Muscle layer of duodenum (tissue), 2 donors: ENCODE measurements around the gene LRRC27.
"Not testable (repeated sequence)": the region's sequence is repeated elsewhere in the genome, so short reads cannot be mapped to it uniquely, and the experiment has no call there.

Source experiments
- H3K27ac ChIP-seq: one replicate; pipeline ENCODE4 v1.7.0; 2013; ENCODE audit warnings: mild to moderate bottlenecking, low read length
- H3K27me3 ChIP-seq: one replicate; pipeline ENCODE4 v1.7.0; 2013; ENCODE audit warnings: low read depth, mild to moderate bottlenecking, control low read depth, low read length
- H3K36me3 ChIP-seq, 2 donors: one replicate each; pipeline ENCODE4 v1.7.0; 2013; ENCODE audit warnings: low read length in 2 of 2, control low read depth in 1 of 2, mild to moderate bottlenecking in 1 of 2; ENCODE audit not compliant: insufficient read depth in 2 of 2, control insufficient read depth in 1 of 2
- H3K4me1 ChIP-seq, 2 donors: one replicate each; pipeline ENCODE4 v1.7.0; 2013; ENCODE audit warnings: low read length in 2 of 2, mild to moderate bottlenecking in 2 of 2, control low read depth in 1 of 2, moderate library complexity in 1 of 2; ENCODE audit not compliant: insufficient read depth in 2 of 2, control insufficient read depth in 1 of 2
- H3K4me3 ChIP-seq, 2 donors: one replicate each; pipeline ENCODE4 v1.7.0; 2013; ENCODE audit warnings: low read length in 2 of 2, low read depth in 1 of 2, mild to moderate bottlenecking in 1 of 2
- H3K9me3 ChIP-seq, 2 donors: one replicate each; pipeline ENCODE4 v1.7.0; 2013; ENCODE audit warnings: low read length in 2 of 2, control low read depth in 1 of 2, mild to moderate bottlenecking in 1 of 2; ENCODE audit not compliant: control insufficient read depth in 1 of 2
- donor health status: healthy.

LRRC27 gene

DNA sequence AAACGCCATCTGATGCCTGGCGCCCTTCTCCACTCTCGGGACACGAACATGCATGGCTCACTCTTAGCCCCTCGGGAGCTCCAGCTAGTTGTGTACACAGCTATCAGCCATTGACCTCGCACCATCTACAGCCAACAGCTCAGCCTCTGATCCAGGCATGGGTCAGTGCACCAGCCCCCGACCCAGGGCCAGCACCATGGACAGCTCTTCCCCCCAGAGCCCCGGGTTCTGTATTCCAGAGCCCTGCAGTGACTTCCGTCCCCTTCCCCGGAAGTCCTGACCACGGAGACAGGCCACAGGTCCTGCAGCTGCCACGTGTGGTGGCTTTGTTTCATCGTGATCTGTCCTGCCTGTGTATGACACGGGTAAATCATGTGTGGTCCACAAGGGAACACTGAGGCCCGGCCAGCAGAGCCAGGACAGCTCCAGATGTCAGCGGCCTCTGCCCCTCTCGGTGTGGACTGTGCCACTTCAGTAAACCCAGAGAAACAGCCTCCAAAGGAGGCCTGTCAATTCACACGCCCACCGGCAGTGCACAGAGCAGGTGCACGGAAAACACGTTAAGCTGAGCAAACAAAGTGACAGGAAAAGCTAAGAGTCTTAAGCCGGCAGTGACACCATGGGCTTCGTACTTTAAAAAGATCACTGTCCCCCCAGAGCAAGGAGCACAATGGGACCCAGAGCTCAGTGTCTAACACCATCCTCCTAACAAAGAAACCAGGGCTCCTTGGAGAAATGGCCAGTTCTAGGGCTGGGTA, 37.3 kb upstream of the LRRC27 start:
- H3K9me3 ChIP-seq: peaks cover 0 to under 1% of the 10 kb centered on the region in 2 donors
- no peak overlapping the region for H3K27ac ChIP-seq
- H3K36me3 ChIP-seq: no peaks in the 10 kb centered on the region
- no peaks in the 10 kb centered on the region for H3K27me3 ChIP-seq
- H3K4me3 ChIP-seq: no peak overlapping the region
- peaks cover 0 to 13% of the 10 kb centered on the region in 2 donors for H3K4me1 ChIP-seq

DNA sequence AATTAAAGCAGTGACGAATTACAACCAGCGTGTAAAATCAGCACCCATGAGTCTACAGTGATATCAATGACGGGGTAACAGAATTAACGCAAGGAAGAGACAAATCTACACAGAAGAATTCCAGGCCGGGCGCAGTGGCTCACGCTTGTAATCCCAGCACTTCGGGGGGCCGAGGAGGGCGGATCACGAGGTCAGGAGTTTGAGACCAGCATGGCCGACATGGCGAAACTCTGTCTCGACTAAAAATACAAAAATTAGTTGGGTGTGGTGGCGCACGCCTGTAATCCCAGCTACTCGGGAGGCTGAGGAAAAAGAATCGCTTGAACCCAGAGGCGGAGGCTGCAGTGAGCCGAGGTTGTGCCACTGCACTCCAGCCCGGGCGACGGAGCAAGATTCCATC, 36.5 kb upstream of the LRRC27 start:
- H3K27ac ChIP-seq: not testable (repeated sequence)

DNA sequence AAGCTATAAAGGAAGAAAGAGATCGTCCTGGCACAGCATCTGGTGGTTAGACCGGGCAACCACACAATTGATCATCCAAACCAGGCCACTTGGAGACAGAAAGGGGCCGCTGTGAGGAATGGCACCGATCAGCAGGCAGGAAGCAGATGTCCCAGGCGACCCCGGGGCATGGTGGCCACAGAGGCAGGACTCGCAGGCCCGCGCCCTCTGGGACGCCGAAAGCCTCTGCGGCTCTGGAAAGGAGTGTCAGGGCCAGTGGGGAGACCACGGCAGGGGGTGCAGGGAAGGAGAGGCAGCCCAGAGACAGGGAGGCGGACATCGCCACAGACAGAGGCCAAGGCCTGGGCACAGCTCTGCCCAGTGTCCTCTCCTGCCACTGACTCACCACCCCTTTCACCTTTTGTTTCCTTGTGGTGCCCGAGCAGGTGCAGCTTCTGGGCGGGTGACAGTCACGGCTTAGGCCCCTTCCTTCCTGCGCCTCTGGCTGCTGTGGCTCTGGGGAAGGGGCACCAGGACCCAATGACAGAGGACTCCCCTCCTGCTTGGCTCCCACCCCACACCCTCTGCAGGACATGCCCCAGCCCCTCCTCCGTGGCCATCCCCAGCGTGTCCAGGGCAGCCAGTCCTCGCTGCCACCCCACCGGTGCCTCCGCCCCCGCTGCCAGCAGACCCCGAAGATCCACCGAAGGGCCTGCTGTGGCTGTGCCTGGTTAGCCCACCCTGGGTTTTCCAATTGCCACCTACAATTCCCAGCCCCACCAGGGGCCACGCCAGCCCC, 35.1 kb upstream of the LRRC27 start:
- no peaks in the 10 kb centered on the region for H3K27me3 ChIP-seq
- no peaks in the 10 kb centered on the region for H3K36me3 ChIP-seq
- no peak overlapping the region for H3K4me3 ChIP-seq
- no peak overlapping the region for H3K27ac ChIP-seq
- H3K4me1 ChIP-seq: peaks cover 0 to 13% of the 10 kb centered on the region in 2 donors
- H3K9me3 ChIP-seq: no peaks in the 10 kb centered on the region

More for the DNA sequence above, 36.5 kb upstream of the LRRC27 start:
- not testable (repeated sequence) for H3K4me3 ChIP-seq, H3K36me3 ChIP-seq, H3K9me3 ChIP-seq, H3K27me3 ChIP-seq
- H3K4me1 ChIP-seq: peaks cover 0 to 13% of the 10 kb centered on the region in 2 donors

DNA sequence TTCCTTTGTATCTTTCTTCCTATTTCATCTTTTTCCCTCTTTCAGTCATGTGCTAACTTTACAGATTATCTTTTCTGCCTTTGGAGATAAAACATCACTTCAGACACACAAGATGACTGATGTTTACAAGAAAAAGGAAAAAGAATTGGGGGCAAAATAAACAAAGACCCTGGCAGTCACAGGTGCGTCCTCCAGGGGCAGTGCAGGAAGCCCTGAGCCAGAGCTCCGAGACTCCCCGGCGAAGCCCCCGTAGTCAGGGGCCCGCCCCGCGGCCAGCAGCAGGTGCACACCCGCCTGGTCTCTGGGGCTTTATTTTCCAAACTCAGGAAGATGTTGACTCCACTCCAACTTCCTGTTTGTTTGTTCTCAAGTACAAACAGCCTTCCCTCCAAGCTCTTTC, 34.5 kb upstream of the LRRC27 start:
- Histone ChIP-seq H3K27me3 (no peaks in the 10 kb centered on the region), H3K36me3 (no peaks in the 10 kb centered on the region), H3K27ac (no peak overlapping the region), H3K4me1 (peaks cover 0 to 13% of the 10 kb centered on the region in 2 donors), H3K4me3 (no peak overlapping the region), H3K9me3 (no peaks in the 10 kb centered on the region)

DNA sequence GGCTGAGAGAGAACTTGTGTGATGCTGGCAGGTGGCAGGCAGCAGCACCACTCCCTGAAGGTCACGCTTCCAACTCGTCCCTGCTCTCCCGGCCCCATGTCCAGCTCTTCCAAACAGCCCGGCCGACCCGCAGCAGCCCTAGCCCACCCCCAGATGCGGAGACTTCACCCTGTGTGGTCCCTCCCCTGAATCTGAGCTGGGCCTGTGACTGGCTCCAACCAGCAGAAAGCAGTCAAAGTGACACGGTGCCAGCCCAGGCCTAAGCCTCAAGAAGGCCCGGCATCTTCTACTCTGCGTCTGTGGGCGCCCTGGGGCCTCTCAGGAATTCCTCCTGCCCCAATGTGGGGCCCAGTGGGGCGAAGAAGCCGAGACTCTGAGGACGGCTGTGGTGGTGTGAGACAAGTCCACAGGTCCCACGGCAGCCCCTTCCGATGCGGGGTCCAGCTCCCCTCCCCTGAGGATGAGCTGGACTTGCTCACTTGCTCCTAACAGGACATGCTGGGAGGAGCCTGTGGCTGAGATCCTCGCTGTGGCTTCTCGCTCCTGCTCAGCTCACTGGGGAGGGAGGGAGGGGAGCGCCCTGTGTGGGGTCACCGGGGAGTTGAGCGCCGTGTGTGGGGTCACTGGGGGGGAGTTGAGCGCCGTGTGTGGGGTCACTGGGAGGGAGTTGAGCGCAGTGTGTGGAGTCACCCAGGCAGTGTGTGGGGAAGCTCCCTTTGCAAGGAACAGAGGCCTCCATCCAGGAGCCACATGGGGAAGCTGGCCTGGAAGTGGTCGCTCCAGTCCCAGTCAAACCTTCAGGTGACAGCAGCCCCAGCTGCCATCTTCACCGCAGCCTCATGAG, 33.7 kb upstream of the LRRC27 start:
- Histone ChIP-seq H3K27ac (no peak overlapping the region), H3K9me3 (no peaks in the 10 kb centered on the region), H3K27me3 (no peaks in the 10 kb centered on the region), H3K4me3 (no peak overlapping the region), H3K36me3 (no peaks in the 10 kb centered on the region), H3K4me1 (peaks cover 0 to 8% of the 10 kb centered on the region in 2 donors)

DNA sequence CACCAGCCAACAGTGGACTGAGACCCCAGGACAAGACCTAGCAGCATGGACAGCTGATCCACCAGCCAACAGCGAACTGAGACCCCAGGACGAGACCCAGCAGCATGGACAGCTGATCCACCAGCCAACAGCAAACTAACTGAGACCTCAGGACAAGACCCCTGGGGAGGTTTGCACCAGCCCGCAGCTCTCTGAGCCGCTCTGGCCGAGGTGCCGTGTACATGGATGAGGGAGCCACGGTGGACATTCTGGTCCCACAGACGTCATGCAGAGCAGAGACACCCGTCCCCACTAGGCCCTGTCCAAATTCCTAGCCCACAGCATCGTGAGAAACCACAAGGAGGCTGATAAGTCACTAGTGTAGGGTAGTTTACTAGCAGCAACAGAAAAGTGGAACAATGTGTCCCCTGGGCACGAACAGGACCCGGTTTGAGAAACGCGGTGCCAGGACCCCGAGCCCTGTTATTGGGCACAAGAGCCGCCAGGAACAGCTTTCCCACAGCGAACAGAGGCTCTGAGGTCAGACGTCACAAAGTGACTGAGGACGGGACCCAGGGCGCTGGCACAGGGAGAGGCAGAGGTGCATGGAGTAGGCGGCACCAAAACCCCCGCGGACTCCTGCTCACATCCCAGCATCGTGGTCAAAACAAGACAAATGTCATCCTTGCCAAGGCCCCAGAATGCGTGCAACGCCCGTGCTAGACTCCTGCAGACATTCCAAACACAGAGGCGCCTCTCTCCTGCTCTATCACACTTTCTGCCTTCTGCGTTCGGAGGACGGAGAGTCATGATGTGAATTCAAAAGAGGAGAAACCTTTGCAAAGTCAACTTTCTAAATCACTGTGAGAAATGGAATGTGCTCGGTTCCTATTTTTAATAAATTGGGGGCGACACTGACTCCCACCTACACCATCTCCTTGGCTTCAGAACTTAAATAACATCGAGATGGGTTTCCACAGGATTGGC, 32.3 kb upstream of the LRRC27 start:
- H3K4me3 ChIP-seq: no peak overlapping the region
- H3K27me3 ChIP-seq: no peaks in the 10 kb centered on the region
- H3K36me3 ChIP-seq: no peaks in the 10 kb centered on the region
- H3K9me3 ChIP-seq: no peaks in the 10 kb centered on the region
- H3K27ac ChIP-seq: no peak overlapping the region
- H3K4me1 ChIP-seq: no peaks in the 10 kb centered on the region

DNA sequence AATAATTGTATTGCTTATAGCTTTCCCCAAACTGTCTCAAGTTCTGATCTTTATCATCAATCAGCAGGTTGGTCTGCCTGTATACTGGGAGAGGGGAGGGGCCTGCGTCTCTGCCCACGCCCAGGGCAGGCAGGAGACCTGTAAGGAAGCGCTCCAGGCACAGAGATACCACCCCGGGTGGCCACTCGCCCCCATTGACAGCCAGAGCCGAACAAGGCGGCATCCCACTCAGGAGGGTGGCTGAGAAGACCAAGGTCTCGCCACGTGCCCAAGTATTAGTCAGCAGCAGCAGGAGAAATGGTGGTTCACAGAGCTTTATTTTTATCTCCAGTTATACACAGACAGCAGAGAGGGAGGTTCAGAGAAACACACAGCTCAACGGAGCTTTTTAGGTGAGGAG, 31.4 kb upstream of the LRRC27 start:
- Histone ChIP-seq H3K27ac (no peak overlapping the region), H3K27me3 (no peaks in the 10 kb centered on the region), H3K36me3 (no peaks in the 10 kb centered on the region), H3K9me3 (no peaks in the 10 kb centered on the region), H3K4me3 (no peak overlapping the region), H3K4me1 (peaks cover 0 to under 1% of the 10 kb centered on the region in 2 donors)

DNA sequence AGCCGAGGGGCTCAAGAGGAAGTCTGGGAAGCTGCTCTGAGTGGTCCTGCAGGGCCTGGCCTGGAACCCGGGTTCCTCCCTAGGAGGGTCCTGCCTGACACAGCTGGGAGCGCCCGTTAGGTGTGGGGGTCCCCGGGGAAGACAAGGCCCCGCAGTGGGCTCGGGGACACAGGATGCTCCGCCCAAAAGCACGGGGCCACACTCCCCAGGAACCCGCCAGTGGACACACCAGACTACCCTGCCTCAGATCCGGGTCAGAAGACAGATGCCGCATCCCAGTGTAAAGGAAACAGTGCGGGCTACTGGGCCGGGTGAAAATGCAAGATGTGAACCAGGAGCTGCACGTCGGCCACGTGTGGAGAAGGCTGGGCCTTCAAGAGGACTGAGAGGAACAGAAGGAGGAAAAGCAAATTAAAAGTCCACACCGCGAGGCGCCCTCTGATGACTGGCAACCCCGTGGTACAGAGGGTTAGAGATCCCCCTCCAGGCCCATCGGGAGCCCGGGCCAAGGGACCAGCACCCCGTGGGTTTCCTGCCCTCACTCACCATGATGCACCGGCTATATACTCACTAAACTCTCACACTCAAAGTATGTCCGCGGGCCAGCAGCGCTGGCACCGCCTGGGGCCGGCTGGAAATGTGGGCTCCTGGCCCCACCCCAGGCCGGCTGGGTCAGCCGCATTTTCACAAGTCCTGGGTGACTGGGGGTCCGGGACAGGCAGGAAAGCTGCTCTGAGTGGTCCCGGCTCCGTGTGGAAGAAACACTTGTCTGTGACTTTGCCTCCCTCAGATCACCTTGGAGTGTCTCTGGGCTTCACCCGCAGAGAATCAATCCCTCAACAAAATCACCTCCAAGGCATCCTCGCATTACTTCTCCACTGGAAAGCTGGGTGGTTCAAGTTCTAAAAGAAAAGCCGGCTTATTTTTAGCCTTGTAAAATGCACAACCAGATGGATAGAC, 30.3 kb upstream of the LRRC27 start:
- Histone ChIP-seq H3K9me3 (no peaks in the 10 kb centered on the region), H3K4me1 (peaks cover 0 to 8% of the 10 kb centered on the region in 2 donors), H3K27ac (no peak overlapping the region), H3K27me3 (no peaks in the 10 kb centered on the region), H3K36me3 (no peaks in the 10 kb centered on the region), H3K4me3 (no peak overlapping the region)

DNA sequence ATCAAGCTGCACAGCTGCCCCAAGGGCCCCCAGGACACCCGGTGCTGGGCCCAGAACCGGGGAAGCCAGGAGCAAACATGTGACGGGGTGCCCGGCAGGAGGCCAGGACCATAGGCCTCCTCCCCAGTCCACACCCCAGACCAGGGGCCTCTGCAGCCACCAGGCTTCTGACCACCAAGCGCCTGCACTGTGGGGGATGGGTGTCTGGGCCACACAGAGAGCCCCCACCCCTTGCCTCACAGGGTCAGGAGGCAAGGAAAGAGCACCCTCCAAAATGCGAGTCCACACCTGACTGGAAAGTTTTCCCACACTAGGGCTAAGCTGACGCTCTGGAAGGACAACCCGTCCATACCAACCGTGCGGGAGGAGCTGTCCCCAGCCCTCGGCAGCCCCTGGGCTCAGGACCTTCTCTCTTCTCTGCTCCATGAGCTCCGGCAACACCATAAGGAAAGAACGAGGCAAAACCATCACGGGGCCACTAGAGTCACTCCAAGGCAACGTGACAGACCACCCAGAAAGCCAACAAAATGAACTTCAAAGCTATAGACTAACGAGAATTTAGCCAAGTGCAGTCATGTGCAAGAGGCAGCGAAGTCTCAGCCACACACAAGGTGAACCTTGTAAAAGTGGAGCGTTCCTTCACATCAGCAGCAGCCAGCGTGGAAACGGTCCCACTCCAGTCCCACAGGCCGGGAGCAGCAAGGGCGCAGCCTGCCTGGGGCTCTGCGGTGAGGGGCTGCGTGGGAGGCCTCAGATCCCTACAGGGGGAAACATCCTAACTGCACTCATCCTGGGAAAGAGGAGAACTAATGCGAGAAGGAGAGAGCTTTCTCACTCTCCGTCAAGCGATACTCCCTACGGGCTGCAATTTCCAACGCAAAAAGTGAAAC, 29.3 kb upstream of the LRRC27 start:
- Histone ChIP-seq H3K4me3 (no peak overlapping the region), H3K9me3 (no peaks in the 10 kb centered on the region), H3K27me3 (no peaks in the 10 kb centered on the region), H3K36me3 (no peaks in the 10 kb centered on the region), H3K4me1 (peaks cover 0 to 12% of the 10 kb centered on the region in 2 donors), H3K27ac (no peak overlapping the region)
